ENCODE data around the gene VPS41. TPM values are rescaled to one million over a fixed set of nuclear protein-coding genes. Genes with fewer than 3 reads are reported as not detected.

Gene VPS41
- total RNA-seq, 1 donor from 2014 or later: 125 TPM

GRCh38 chr7:38700116-38700515 lies 208.9 kb downstream of the VPS41 start:
- TF ChIP-seq, protein P1, sequence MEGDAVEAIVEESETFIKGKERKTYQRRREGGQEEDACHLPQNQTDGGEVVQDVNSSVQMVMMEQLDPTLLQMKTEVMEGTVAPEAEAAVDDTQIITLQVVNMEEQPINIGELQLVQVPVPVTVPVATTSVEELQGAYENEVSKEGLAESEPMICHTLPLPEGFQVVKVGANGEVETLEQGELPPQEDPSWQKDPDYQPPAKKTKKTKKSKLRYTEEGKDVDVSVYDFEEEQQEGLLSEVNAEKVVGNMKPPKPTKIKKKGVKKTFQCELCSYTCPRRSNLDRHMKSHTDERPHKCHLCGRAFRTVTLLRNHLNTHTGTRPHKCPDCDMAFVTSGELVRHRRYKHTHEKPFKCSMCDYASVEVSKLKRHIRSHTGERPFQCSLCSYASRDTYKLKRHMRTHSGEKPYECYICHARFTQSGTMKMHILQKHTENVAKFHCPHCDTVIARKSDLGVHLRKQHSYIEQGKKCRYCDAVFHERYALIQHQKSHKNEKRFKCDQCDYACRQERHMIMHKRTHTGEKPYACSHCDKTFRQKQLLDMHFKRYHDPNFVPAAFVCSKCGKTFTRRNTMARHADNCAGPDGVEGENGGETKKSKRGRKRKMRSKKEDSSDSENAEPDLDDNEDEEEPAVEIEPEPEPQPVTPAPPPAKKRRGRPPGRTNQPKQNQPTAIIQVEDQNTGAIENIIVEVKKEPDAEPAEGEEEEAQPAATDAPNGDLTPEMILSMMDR (IDR thresholded peaks at IDR 0.05; ENCODE audit: unreplicated experiment): no peak
- no peak for DNase-seq (ENCODE audit: low spot score, unreplicated experiment)
- Mint-ChIP-seq H3K4me1 (ENCODE audit: low read depth) (no peaks in the 10 kb centered on the region), H3K27me3 (no peaks in the 10 kb centered on the region), H3K36me3 (ENCODE audit: insufficient read depth) (no peaks in the 10 kb centered on the region), H3K27ac (no peak overlapping the region), H3K4me3 (ENCODE audit: low read depth) (no peak overlapping the region), H3K9me3 (ENCODE audit: low read depth) (no peaks in the 10 kb centered on the region)

DNA sequence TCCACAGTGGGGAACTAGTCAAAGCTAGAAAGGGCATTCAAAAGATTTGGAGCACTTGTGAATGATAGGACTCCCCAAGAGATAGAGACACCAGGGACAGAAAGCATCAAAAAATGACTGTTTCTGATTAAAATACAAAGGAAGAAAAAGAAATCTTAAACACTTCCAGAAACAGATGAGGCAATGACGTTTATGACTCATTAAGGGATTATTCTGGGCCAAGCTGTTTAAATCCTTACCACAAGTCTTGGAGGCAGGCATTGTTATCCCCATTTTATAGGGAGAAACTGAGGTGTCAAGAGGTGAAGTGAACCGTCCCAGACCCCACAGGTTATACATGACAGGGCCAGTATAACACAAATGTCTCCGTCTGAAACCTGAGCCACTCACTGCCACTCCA lies 209.5 kb downstream of the VPS41 start:
- H3K4me3 Mint-ChIP-seq (ENCODE audit: low read depth): no peak overlapping the region
- no peaks in the 10 kb centered on the region for H3K4me1 Mint-ChIP-seq (ENCODE audit: low read depth)
- H3K36me3 Mint-ChIP-seq (ENCODE audit: insufficient read depth): no peaks in the 10 kb centered on the region
- no peak for DNase-seq (ENCODE audit: low spot score, unreplicated experiment)
- no peaks in the 10 kb centered on the region for H3K9me3 Mint-ChIP-seq (ENCODE audit: low read depth)
- H3K27ac Mint-ChIP-seq: no peak overlapping the region
- H3K27me3 Mint-ChIP-seq: no peaks in the 10 kb centered on the region
- TF ChIP-seq, protein P1 (IDR thresholded peaks at IDR 0.05; ENCODE audit: unreplicated experiment): no peak

- Mint-ChIP-seq H3K27me3 (no peaks in the 10 kb centered on the region), H3K4me3 (ENCODE audit: low read depth) (no peak overlapping the region), H3K4me1 (ENCODE audit: low read depth) (no peaks in the 10 kb centered on the region), H3K9me3 (ENCODE audit: low read depth) (no peaks in the 10 kb centered on the region), H3K27ac (no peak overlapping the region), H3K36me3 (ENCODE audit: insufficient read depth) (no peaks in the 10 kb centered on the region)
- TF ChIP-seq, protein P1 (IDR thresholded peaks at IDR 0.05; ENCODE audit: unreplicated experiment): no peak
- DNase-seq (ENCODE audit: low spot score, unreplicated experiment): no peak
These were observed 214.7 kb downstream of the VPS41 start for GRCh38 chr7:38694326-38694725.

DNA sequence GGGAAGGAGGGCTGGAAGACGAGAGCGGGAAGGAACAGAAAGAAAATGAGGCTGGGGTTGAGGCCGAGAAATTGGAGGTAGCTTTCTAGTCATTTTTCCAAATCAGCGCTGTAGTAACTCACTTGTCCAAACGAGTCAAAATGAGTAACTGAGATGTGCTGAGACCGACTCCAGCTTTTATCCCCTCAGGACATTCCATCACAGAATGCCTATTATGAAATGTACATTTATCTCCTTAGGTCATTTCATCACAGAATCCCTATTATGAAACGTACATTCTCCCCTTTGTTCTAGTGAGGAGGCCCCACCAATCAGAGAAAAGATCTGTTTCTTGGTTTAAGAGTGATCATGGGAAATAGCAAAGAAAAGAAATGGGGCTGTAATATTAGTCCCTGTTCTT lies 222.1 kb downstream of the VPS41 start:
- H3K36me3 Mint-ChIP-seq (ENCODE audit: insufficient read depth): no peaks in the 10 kb centered on the region
- DNase-seq (ENCODE audit: low spot score, unreplicated experiment): no peak
- no peaks in the 10 kb centered on the region for H3K27me3 Mint-ChIP-seq
- H3K4me3 Mint-ChIP-seq (ENCODE audit: low read depth): no peak overlapping the region
- TF ChIP-seq, protein P1 (IDR thresholded peaks at IDR 0.05; ENCODE audit: unreplicated experiment): no peak
- H3K9me3 Mint-ChIP-seq (ENCODE audit: low read depth): peaks cover 17% of the 10 kb centered on the region
- no peaks in the 10 kb centered on the region for H3K4me1 Mint-ChIP-seq (ENCODE audit: low read depth)
- H3K27ac Mint-ChIP-seq: no peak overlapping the region

- no peak overlapping the region for H3K27ac Mint-ChIP-seq
- no peaks in the 10 kb centered on the region for H3K27me3 Mint-ChIP-seq
- DNase-seq (ENCODE audit: low spot score, unreplicated experiment): no peak
- H3K36me3 Mint-ChIP-seq (ENCODE audit: insufficient read depth): no peaks in the 10 kb centered on the region
- TF ChIP-seq, protein P1 (IDR thresholded peaks at IDR 0.05; ENCODE audit: unreplicated experiment): no peak
- no peak overlapping the region for H3K4me3 Mint-ChIP-seq (ENCODE audit: low read depth)
- peaks cover 17% of the 10 kb centered on the region for H3K9me3 Mint-ChIP-seq (ENCODE audit: low read depth)
- no peaks in the 10 kb centered on the region for H3K4me1 Mint-ChIP-seq (ENCODE audit: low read depth)
These were observed 223.1 kb downstream of the VPS41 start for GRCh38 chr7:38685851-38686250.
